ENCODE results near the gene MALT1.

- TF ChIP-seq, protein P1, sequence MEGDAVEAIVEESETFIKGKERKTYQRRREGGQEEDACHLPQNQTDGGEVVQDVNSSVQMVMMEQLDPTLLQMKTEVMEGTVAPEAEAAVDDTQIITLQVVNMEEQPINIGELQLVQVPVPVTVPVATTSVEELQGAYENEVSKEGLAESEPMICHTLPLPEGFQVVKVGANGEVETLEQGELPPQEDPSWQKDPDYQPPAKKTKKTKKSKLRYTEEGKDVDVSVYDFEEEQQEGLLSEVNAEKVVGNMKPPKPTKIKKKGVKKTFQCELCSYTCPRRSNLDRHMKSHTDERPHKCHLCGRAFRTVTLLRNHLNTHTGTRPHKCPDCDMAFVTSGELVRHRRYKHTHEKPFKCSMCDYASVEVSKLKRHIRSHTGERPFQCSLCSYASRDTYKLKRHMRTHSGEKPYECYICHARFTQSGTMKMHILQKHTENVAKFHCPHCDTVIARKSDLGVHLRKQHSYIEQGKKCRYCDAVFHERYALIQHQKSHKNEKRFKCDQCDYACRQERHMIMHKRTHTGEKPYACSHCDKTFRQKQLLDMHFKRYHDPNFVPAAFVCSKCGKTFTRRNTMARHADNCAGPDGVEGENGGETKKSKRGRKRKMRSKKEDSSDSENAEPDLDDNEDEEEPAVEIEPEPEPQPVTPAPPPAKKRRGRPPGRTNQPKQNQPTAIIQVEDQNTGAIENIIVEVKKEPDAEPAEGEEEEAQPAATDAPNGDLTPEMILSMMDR (conservative IDR thresholded peaks at IDR 0.05; ENCODE audit: low read depth in 2 of 2), result no peak
- TF ChIP-seq REST (IDR thresholded peaks at IDR 0.05; ENCODE audit: unreplicated experiment) (no peak), EZH2phosphoT487 (IDR thresholded peaks at IDR 0.05; ENCODE audit: unreplicated experiment) (no peak), POLR2AphosphoS5 (IDR thresholded peaks at IDR 0.05; ENCODE audit: low read depth) (no peak), ZNF114 (CRISPR knock-in tag; IDR thresholded peaks at IDR 0.05) (no peak), EZH2 (IDR thresholded peaks at IDR 0.05; ENCODE audit: low read depth, unreplicated experiment) (no peak), CREB1 (CRISPR knock-in tag; IDR thresholded peaks at IDR 0.05; ENCODE audit: low read depth) (peak; percentile 23; the same call in 1 of the 2 replicates), NANOG (IDR thresholded peaks at IDR 0.05; ENCODE audit: borderline replicate concordance) (no peak), STAT1 (IDR thresholded peaks at IDR 0.05; ENCODE audit: unreplicated experiment) (no peak), ETS1 (IDR thresholded peaks at IDR 0.05) (no peak), JUNB (IDR thresholded peaks at IDR 0.05; ENCODE audit: unreplicated experiment) (no peak)
Observed at GRCh38 chr18:58639751-58640427, 31.4 kb upstream of the MALT1 start.
